ENCODE results near the gene AVPI1. TPM values are rescaled to one million over a fixed set of nuclear protein-coding genes. Genes with fewer than 3 reads are reported as not detected.

Gene AVPI1
- polyA plus RNA-seq, 1 donor (not counting 4 experiments of a cell fraction or from before 2014, with no cell fraction given): 48.8 TPM

DNA sequence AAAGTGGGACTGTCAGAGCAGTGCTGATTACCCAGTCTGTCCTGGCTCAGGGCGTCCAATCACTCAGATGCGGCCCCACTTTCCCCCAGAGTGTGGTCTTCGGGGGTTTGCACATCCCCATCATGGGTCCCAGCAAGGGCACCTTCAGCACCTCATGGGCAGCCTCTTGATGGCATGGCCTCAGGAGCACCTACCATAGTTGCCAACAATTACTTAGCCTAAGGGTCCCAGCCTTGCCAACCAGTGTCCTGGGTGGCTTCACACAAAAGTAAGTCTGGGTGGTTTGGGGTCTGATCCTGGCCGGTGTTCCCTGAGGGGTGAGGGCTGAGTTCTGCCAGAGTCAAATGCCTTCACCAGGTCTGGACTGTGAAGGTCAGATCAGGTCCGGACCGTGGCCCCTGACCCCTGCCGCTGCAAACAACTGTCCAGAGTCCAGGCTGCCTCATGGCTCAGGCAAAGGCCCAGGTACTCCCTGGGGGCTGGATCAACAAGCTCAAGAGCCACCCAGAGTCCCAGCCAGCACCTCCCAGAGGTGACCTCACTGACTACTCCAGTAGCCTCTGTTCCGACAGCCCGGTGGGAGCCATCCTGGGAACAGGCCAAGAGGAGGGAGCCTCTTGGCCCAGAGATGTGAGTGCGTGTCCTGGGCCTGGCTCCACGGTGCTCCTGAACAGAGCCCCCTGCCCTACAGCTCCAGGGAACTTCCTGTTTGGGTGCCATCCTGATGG lies 20.3 kb upstream of the AVPI1 start:
- H3K79me2 ChIP-seq (ENCODE audit: control insufficient read depth, insufficient read depth, low read length): no peaks in the 10 kb centered on the region
- peaks cover 6% of the 10 kb centered on the region for H3K4me1 ChIP-seq (ENCODE audit: control insufficient read depth, extremely low read depth, insufficient read depth, low read length)
- no peak for TF ChIP-seq EZH2 (IDR thresholded peaks at IDR 0.05; ENCODE audit: low read length)
- TF ChIP-seq, protein P1, sequence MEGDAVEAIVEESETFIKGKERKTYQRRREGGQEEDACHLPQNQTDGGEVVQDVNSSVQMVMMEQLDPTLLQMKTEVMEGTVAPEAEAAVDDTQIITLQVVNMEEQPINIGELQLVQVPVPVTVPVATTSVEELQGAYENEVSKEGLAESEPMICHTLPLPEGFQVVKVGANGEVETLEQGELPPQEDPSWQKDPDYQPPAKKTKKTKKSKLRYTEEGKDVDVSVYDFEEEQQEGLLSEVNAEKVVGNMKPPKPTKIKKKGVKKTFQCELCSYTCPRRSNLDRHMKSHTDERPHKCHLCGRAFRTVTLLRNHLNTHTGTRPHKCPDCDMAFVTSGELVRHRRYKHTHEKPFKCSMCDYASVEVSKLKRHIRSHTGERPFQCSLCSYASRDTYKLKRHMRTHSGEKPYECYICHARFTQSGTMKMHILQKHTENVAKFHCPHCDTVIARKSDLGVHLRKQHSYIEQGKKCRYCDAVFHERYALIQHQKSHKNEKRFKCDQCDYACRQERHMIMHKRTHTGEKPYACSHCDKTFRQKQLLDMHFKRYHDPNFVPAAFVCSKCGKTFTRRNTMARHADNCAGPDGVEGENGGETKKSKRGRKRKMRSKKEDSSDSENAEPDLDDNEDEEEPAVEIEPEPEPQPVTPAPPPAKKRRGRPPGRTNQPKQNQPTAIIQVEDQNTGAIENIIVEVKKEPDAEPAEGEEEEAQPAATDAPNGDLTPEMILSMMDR (optimal IDR thresholded peaks at IDR 0.05 in 1 of 3, IDR thresholded peaks at IDR 0.05 in 1 of 3, conservative IDR thresholded peaks at IDR 0.05 in 1 of 3; ENCODE audit: extremely low read depth in 1 of 3, insufficient read depth in 2 of 3, low read length in 3 of 3): no peak
- H3K36me3 ChIP-seq (ENCODE audit: control insufficient read depth in 2 of 2, extremely low read depth in 1 of 2, insufficient read depth in 2 of 2, low read length in 2 of 2): no peaks in the 10 kb centered on the region
- H3K4me2 ChIP-seq (ENCODE audit: control insufficient read depth, extremely low read depth, insufficient read depth, low read depth, low read length): no peak overlapping the region
- H4K20me1 ChIP-seq (ENCODE audit: control insufficient read depth, extremely low read depth, insufficient read depth, low read length): no peaks in the 10 kb centered on the region
- no peak overlapping the region for H2AFZ ChIP-seq (ENCODE audit: control insufficient read depth, low read length)
- no peaks in the 10 kb centered on the region for H3K27me3 ChIP-seq (ENCODE audit: control insufficient read depth, extremely low read depth, insufficient read depth, low read length)
- dilution Hi-C loops (cut with MboI; ENCODE audit: extremely low pct_ligation_motif_present, low sequenced_read_pairs): no loop called here
- no peaks in the 10 kb centered on the region for H3K9me1 ChIP-seq (ENCODE audit: control insufficient read depth, extremely low read depth, insufficient read depth, low read length)
- FAIRE-seq (no peak), DNase-seq (ENCODE audit: low read depth, low spot score) (no peak)
- H3K9me3 ChIP-seq (ENCODE audit: control insufficient read depth, low read depth, low read length): no peaks in the 10 kb centered on the region
- H3K4me3 ChIP-seq (ENCODE audit: control insufficient read depth in 2 of 3, extremely low read depth in 1 of 3, insufficient read depth in 2 of 3, low read depth in 1 of 3, low read length in 3 of 3): no peak overlapping the region
- no peak overlapping the region for H3K9ac ChIP-seq (ENCODE audit: control insufficient read depth, extremely low read depth, insufficient read depth, low read length)
- H3K27ac ChIP-seq (ENCODE audit: control insufficient read depth, insufficient read depth, low read length): no peak overlapping the region

- H3K27ac ChIP-seq (ENCODE audit: control insufficient read depth, insufficient read depth, low read length): no peak overlapping the region
- H3K79me2 ChIP-seq (ENCODE audit: control insufficient read depth, insufficient read depth, low read length): no peaks in the 10 kb centered on the region
- no peaks in the 10 kb centered on the region for H3K36me3 ChIP-seq (ENCODE audit: control insufficient read depth in 2 of 2, extremely low read depth in 1 of 2, insufficient read depth in 2 of 2, low read length in 2 of 2)
- H3K4me2 ChIP-seq (ENCODE audit: control insufficient read depth, extremely low read depth, insufficient read depth, low read depth, low read length): no peak overlapping the region
- H3K4me1 ChIP-seq (ENCODE audit: control insufficient read depth, extremely low read depth, insufficient read depth, low read length): peaks cover 13% of the 10 kb centered on the region
- no peak overlapping the region for H3K4me3 ChIP-seq (ENCODE audit: control insufficient read depth in 2 of 3, extremely low read depth in 1 of 3, insufficient read depth in 2 of 3, low read depth in 1 of 3, low read length in 3 of 3)
- no peak for DNase-seq (ENCODE audit: low read depth, low spot score)
- TF ChIP-seq, protein P1 (optimal IDR thresholded peaks at IDR 0.05 in 1 of 3, IDR thresholded peaks at IDR 0.05 in 1 of 3, conservative IDR thresholded peaks at IDR 0.05 in 1 of 3; ENCODE audit: extremely low read depth in 1 of 3, insufficient read depth in 2 of 3, low read length in 3 of 3): no peak
- no peak for TF ChIP-seq EZH2 (IDR thresholded peaks at IDR 0.05; ENCODE audit: low read length)
- H2AFZ ChIP-seq (ENCODE audit: control insufficient read depth, low read length): no peak overlapping the region
- FAIRE-seq: no peak
- peaks cover 2% of the 10 kb centered on the region for H3K9me1 ChIP-seq (ENCODE audit: control insufficient read depth, extremely low read depth, insufficient read depth, low read length)
- H3K9me3 ChIP-seq (ENCODE audit: control insufficient read depth, low read depth, low read length): no peaks in the 10 kb centered on the region
- no peaks in the 10 kb centered on the region for H4K20me1 ChIP-seq (ENCODE audit: control insufficient read depth, extremely low read depth, insufficient read depth, low read length)
- no peak overlapping the region for H3K9ac ChIP-seq (ENCODE audit: control insufficient read depth, extremely low read depth, insufficient read depth, low read length)
- dilution Hi-C loops (cut with MboI; ENCODE audit: extremely low pct_ligation_motif_present, low sequenced_read_pairs): no loop called here
- H3K27me3 ChIP-seq (ENCODE audit: control insufficient read depth, extremely low read depth, insufficient read depth, low read length): no peaks in the 10 kb centered on the region
Measured at GRCh38 chr10:97705006-97705670, 18.1 kb upstream of the AVPI1 start.
